H1 (cell line): Measurements from ENCODE around the gene AGAP3. TPM values are rescaled to one million over a fixed set of nuclear protein-coding genes. Genes with fewer than 3 reads are reported as not detected.

Source experiments
- CTCF ChIA-PET: fragments of 300-600 bp; sonication (Branson Sonifier 250); formaldehyde crosslinking; loops from one replicate; lab custom pipeline; 2021; ENCODE audit not compliant: partially characterized antibody; lab: Charles Lee
- POLR2A ChIA-PET: fragments of 300-600 bp; sonication (Branson Sonifier 250); formaldehyde crosslinking; loops from one replicate; lab custom pipeline; 2021; ENCODE audit warnings: inconsistent platforms; ENCODE audit not compliant: partially characterized antibody; lab: Charles Lee
- DNase-seq, 2 experiments: peaks; one replicate each; pipeline versions ENCODE4 v3.0.0 to v3.0.0-alpha.2; 2010 to 2022; ENCODE audit warnings: low spot score in 2 of 2, low read depth in 1 of 2, mixed read lengths in 1 of 2
- FAIRE-seq: peaks from 2 replicates; lab custom pipeline; 2011; peaks lifted over from hg19 to GRCh38; lab: Jason Lieb, UNC
- H2AFZ ChIP-seq: 2 replicates; pipeline ENCODE4 v1.8.1; 2012; ENCODE audit warnings: low read length, inconsistent platforms
- H2AK5ac ChIP-seq: 2 replicates; pipeline ENCODE4 v1.6.1; 2013; ENCODE audit warnings: low read depth, low read length
- H2BK120ac ChIP-seq: replicated peaks from 2 replicates; pipeline ENCODE3; 2013; ENCODE audit warnings: low read depth, low read length, inconsistent platforms
- H2BK12ac ChIP-seq: 2 replicates; pipeline ENCODE4 v1.6.1; 2013; ENCODE audit warnings: low read depth, low read length
- H2BK15ac ChIP-seq: 2 replicates; pipeline ENCODE4 v1.6.1; 2013; ENCODE audit warnings: low read length
- H2BK20ac ChIP-seq: 2 replicates; pipeline ENCODE4 v1.6.1; 2013; ENCODE audit warnings: low read length
- H2BK5ac ChIP-seq: 2 replicates; pipeline ENCODE4 v1.6.1; 2013; ENCODE audit warnings: low read depth, low read length
- H3K14ac ChIP-seq: 2 replicates; pipeline ENCODE4 v1.6.1; 2013; ENCODE audit warnings: inconsistent platforms; ENCODE audit not compliant: insufficient read length
- H3K18ac ChIP-seq: 2 replicates; pipeline ENCODE4 v1.6.1; 2013; ENCODE audit warnings: low read length; ENCODE audit errors: extremely low read depth
- H3K23ac ChIP-seq: 2 replicates; pipeline ENCODE4 v1.6.1; 2013; ENCODE audit warnings: inconsistent platforms; ENCODE audit not compliant: insufficient read length
- H3K23me2 ChIP-seq: 2 replicates; pipeline ENCODE4 v1.6.1; 2013; ENCODE audit warnings: low read depth, low read length
- H3K27ac ChIP-seq: 2 replicates; pipeline ENCODE4 v1.6.1; 2011; ENCODE audit warnings: low read depth, low read length, inconsistent platforms
- H3K27me3 ChIP-seq, 4 experiments: replicated peaks in 1 of 4; 1 replicate in 1 of 4; 2 replicates in 3 of 4; pipeline versions ENCODE4 v1.6.1 to v1.8.1; 2011 to 2013; ENCODE audit warnings: low read length in 3 of 4, mild to moderate bottlenecking in 3 of 4, inconsistent platforms in 2 of 4, mixed read lengths in 2 of 4, moderate library complexity in 1 of 4; ENCODE audit not compliant: control insufficient read depth in 3 of 4, insufficient read depth in 3 of 4; ENCODE audit errors: extremely low read depth in 1 of 4
- H3K36me3 ChIP-seq, 4 experiments: 2 replicates each; pipeline versions ENCODE4 v1.6.1 to v1.8.1; 2011 to 2013; ENCODE audit warnings: mild to moderate bottlenecking in 4 of 4, low read length in 3 of 4, moderate library complexity in 2 of 4, control low read depth in 1 of 4, inconsistent platforms in 1 of 4; ENCODE audit not compliant: insufficient read depth in 4 of 4, control insufficient read depth in 2 of 4
- H3K4ac ChIP-seq: replicated peaks from 2 replicates; pipeline ENCODE3; 2013; ENCODE audit warnings: low read length, low read depth, mixed read lengths, inconsistent platforms; ENCODE audit not compliant: insufficient read length
- H3K4me1 ChIP-seq, 4 experiments: replicated peaks in 1 of 4; 1 replicate in 1 of 4; 2 replicates in 3 of 4; pipeline versions ENCODE4 v1.6.1 to v1.8.1; 2011 to 2013; ENCODE audit warnings: low read length in 3 of 4, inconsistent platforms in 2 of 4, mixed read lengths in 1 of 4; ENCODE audit not compliant: insufficient read depth in 4 of 4, control insufficient read depth in 3 of 4
- H3K4me2 ChIP-seq, 2 experiments: 2 replicates each; pipeline versions ENCODE4 v1.6.1 to v1.8.1; 2011 to 2013; ENCODE audit warnings: low read depth in 2 of 2, low read length in 2 of 2, control low read depth in 1 of 2, inconsistent platforms in 1 of 2, mild to moderate bottlenecking in 1 of 2; ENCODE audit not compliant: insufficient read depth in 1 of 2
- H3K4me3 ChIP-seq, 4 experiments: fragments of 200-600, 300-600 bp in 1 of 4; sonication (generic), shearing (Covaris generic), sonication (Bioruptor Twin) in 1 of 4; 2 replicates each; pipeline versions ENCODE4 v1.5.1 to v1.8.1; 2011 to 2016; ENCODE audit warnings: low read length in 4 of 4, low read depth in 3 of 4, control low read depth in 2 of 4, inconsistent platforms in 2 of 4, mild to moderate bottlenecking in 2 of 4, mixed read lengths in 1 of 4, moderate library complexity in 1 of 4; ENCODE audit not compliant: insufficient read depth in 2 of 4; ENCODE audit errors: extremely low read depth in 1 of 4
- H3K56ac ChIP-seq: replicated peaks from 2 replicates; pipeline ENCODE3; 2013; ENCODE audit warnings: low read depth, mild to moderate bottlenecking, mixed read lengths, low read length, inconsistent platforms; ENCODE audit not compliant: insufficient read length
- H3K79me1 ChIP-seq: 2 replicates; pipeline ENCODE4 v1.6.1; 2013; ENCODE audit warnings: low read depth, low read length, control low read depth
- H3K79me2 ChIP-seq, 2 experiments: 2 replicates each; pipeline versions ENCODE4 v1.6.1 to v1.8.1; 2012 to 2013; ENCODE audit warnings: low read length in 2 of 2, mild to moderate bottlenecking in 2 of 2, inconsistent platforms in 1 of 2; ENCODE audit not compliant: insufficient read depth in 2 of 2, control insufficient read depth in 1 of 2
- H3K9ac ChIP-seq, 4 experiments: replicated peaks in 1 of 4; 1 replicate in 1 of 4; 2 replicates in 3 of 4; pipeline versions ENCODE4 v1.6.1 to v1.8.1; 2011 to 2013; ENCODE audit warnings: low read depth in 3 of 4, low read length in 3 of 4, control low read depth in 2 of 4, mild to moderate bottlenecking in 2 of 4, moderate library complexity in 2 of 4, inconsistent platforms in 1 of 4; ENCODE audit errors: extremely low read depth in 1 of 4
- H3K9me3 ChIP-seq, 2 experiments: 2 replicates each; pipeline versions ENCODE4 v1.6.1 to v1.8.1; 2012 to 2013; ENCODE audit warnings: mild to moderate bottlenecking in 2 of 2, moderate library complexity in 2 of 2, control low read depth in 1 of 2, inconsistent platforms in 1 of 2, low read depth in 1 of 2, low read length in 1 of 2, mixed read lengths in 1 of 2; ENCODE audit not compliant: insufficient read depth in 2 of 2
- H4K20me1 ChIP-seq, 2 experiments: replicated peaks in 1 of 2; 2 replicates each; pipeline versions ENCODE3 to v1.8.1; 2011 to 2013; ENCODE audit warnings: inconsistent platforms in 2 of 2, low read length in 2 of 2, mild to moderate bottlenecking in 1 of 2; ENCODE audit not compliant: insufficient read depth in 2 of 2, control insufficient read depth in 1 of 2
- H4K5ac ChIP-seq: 2 replicates; pipeline ENCODE4 v1.6.1; 2013; ENCODE audit warnings: low read length, low read depth, mixed read lengths, inconsistent platforms; ENCODE audit not compliant: insufficient read length
- H4K8ac ChIP-seq: 2 replicates; pipeline ENCODE4 v1.8.0; 2013; ENCODE audit warnings: mild to moderate bottlenecking, moderate library complexity, low read length, inconsistent platforms; ENCODE audit not compliant: insufficient read depth; ENCODE audit errors: extremely low read depth
- H4K91ac ChIP-seq: replicated peaks from 2 replicates; pipeline ENCODE3; 2013; ENCODE audit warnings: low read length, mixed read lengths, inconsistent platforms; ENCODE audit not compliant: insufficient read length
- FOSL1 ChIP-seq: IDR thresholded peaks from 2 replicates; pipeline ENCODE4 v1.6.1; 2011; ENCODE audit warnings: mild to moderate bottlenecking, low read depth, low read length, moderate library complexity; ENCODE audit not compliant: insufficient read depth
- HDAC2 ChIP-seq, 2 experiments: fragments of 300-600 bp in 1 of 2; sonication (generic) in 1 of 2; IDR thresholded peaks; 2 replicates each; pipeline ENCODE4 v1.6.1; 2011 to 2012; ENCODE audit warnings: low read depth in 2 of 2, low read length in 2 of 2, mild to moderate bottlenecking in 2 of 2, moderate library complexity in 2 of 2, borderline replicate concordance in 1 of 2, inconsistent platforms in 1 of 2
- KDM5A ChIP-seq: fragments of 200-600 bp; IDR thresholded peaks from 2 replicates; pipeline ENCODE4 v1.7.1; 2012; ENCODE audit warnings: mild to moderate bottlenecking, low read length, inconsistent platforms, mixed read lengths
- MAFK ChIP-seq: IDR thresholded peaks from 2 replicates; pipeline ENCODE4 v1.6.1; 2012; ENCODE audit warnings: low read depth, mild to moderate bottlenecking, improper control_type of control experiment, low read length
- NANOG ChIP-seq: IDR thresholded peaks from 2 replicates; pipeline ENCODE4 v1.6.1; 2011; ENCODE audit warnings: low read length, low read depth, mild to moderate bottlenecking, inconsistent platforms; ENCODE audit not compliant: insufficient read depth, poor library complexity, severe bottlenecking
- POU5F1 ChIP-seq: IDR thresholded peaks from 2 replicates; pipeline ENCODE4 v1.6.1; 2011; ENCODE audit warnings: low read depth, mild to moderate bottlenecking, low read length, moderate library complexity
- RAD21 ChIP-seq, 2 experiments: IDR thresholded peaks in 1 of 2; conservative IDR thresholded peaks in 1 of 2; 2 replicates each; pipeline ENCODE4 v1.6.1; 2011; ENCODE audit warnings: low read depth in 2 of 2, low read length in 2 of 2, improper control_type of control experiment in 1 of 2, inconsistent platforms in 1 of 2, mild to moderate bottlenecking in 1 of 2, moderate library complexity in 1 of 2
- RBBP5 ChIP-seq: IDR thresholded peaks from 2 replicates; pipeline ENCODE4 v1.7.1; 2012; ENCODE audit warnings: low read depth, mild to moderate bottlenecking, inconsistent platforms, low read length, moderate library complexity, borderline replicate concordance
- RXRA ChIP-seq: IDR thresholded peaks from 2 replicates; pipeline ENCODE4 v1.6.1; 2011; ENCODE audit warnings: low read depth, mild to moderate bottlenecking, low read length, moderate library complexity; ENCODE audit not compliant: insufficient read depth
- SP1 ChIP-seq: IDR thresholded peaks from 2 replicates; pipeline ENCODE4 v1.6.1; 2011; ENCODE audit warnings: low read depth, low read length
- SP4 ChIP-seq: IDR thresholded peaks from 2 replicates; pipeline ENCODE4 v1.6.1; 2012; ENCODE audit warnings: low read length, inconsistent platforms
- WGBS, 2 experiments: shearing (Covaris generic) in 1 of 2; methylation state at CpG; one replicate each; pipeline versions ENCODE4 v1.1.6 to v1.1.7; 2013 to 2015; ENCODE audit warnings: low lambda C conversion rate in 2 of 2, mixed read lengths in 2 of 2, inconsistent platforms in 1 of 2, low coverage in 1 of 2, missing lambda C conversion rate in 1 of 2; ENCODE audit not compliant: insufficient replicate concordance in 2 of 2, insufficient coverage in 1 of 2, insufficient read length in 1 of 2; ENCODE audit errors: extremely low coverage in 1 of 2, missing lambda C conversion rate in 1 of 2; 5-methylcytosine and 5-hydroxymethylcytosine counted together
- polyA plus RNA-seq, 7 experiments: library from polyadenylated mRNA; depleted of rRNA in 3 of 7; stranded (reverse) in 5 of 7; unstranded in 2 of 7; fragments of >200 nt in 5 of 7; fragments of 200-250 nt in 2 of 7; gene quantifications; 1 replicate in 5 of 7; 2 replicates in 1 of 7; 4 replicates in 1 of 7; pipeline versions ENCODE4 v1.2.1 to v1.2.3, GENCODE V29; 2011 to 2013; ENCODE audit warnings: missing spikeins in 2 of 7, mixed read lengths in 2 of 7
- total RNA-seq: library from RNA; stranded (reverse); fragmentation: NEBNext Ultra II Directional; extraction: Animal tissue kit (Norgen Biotek cat#: 25700); gene quantifications from 2 replicates; pipeline ENCODE4 v1.2.1, GENCODE V29; 2021
- TF ChIP-seq, protein P1 (sequence below): IDR thresholded peaks from 2 replicates; pipeline ENCODE4 v1.6.1; 2011; ENCODE audit warnings: low read length, improper control_type of control experiment

AGAP3 gene
- total and polyA plus RNA-seq, 2 of the 8 experiments (the other 6 are each of a cell fraction or from before 2014, with no cell fraction given), result 66.4 to 120 TPM

DNA sequence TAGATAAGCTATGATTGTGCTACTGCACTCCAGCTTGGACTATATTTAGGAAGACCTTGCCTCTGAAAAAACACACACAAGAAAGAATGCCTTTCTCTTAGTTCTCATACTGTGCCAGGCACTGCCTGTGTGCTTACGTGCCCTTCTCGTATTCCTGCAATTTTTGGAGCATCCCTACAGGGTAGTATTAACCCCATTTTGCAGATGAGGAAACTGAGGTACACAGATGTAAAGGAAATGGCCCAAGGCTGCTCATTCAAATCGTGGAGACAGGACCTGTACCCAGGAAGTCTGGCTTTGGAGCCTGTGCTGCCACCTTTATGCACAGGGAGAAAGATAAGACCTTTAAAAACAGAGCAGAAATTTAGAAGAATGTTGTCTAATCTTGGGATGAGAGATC is 16.7 kb downstream of the AGAP3 start:
- no peak overlapping the region for H3K56ac ChIP-seq
- H2BK5ac ChIP-seq, result 0 out of 2 replicates have a peak overlapping the region, but pooled peaks have one; percentile 76
- DNase-seq (no peak), FAIRE-seq (no peak)
- peak overlapping the region; percentile 40; the same call in 1 of the 2 replicates for H2BK15ac ChIP-seq
- peaks cover 0 to 39% of the 10 kb centered on the region in 2 experiments; a peak in 1 of 4 replicates for H3K79me2 ChIP-seq
- H3K18ac ChIP-seq, result no peak overlapping the region
- H3K4me3 ChIP-seq, result no peak overlapping the region
- 86% methylated on average over 3 of the region's 3 CpGs; no CpG with 5 or more reads in 1 of the 2 experiments for WGBS, 2 experiments
- H4K91ac ChIP-seq, result no peak overlapping the region
- peaks cover 2 to 31% (median 16%) of the 10 kb centered on the region in 4 experiments for H3K4me1 ChIP-seq
- H2AFZ ChIP-seq, result no peak overlapping the region
- H3K9me3 ChIP-seq, result no peaks in the 10 kb centered on the region
- ChIA-PET CTCF (interaction anchor here (1.2 to 22.4 kb wide), 4 partner anchors 9 to 40 kb away, joined by 3 to 448 read pairs (median 20); partner anchors contain the start of genes AGAP3 and TMUB1), POLR2A (interaction anchor here (0.8 to 1.0 kb wide), 2 partner anchors 20 to 50 kb away, joined by 4 to 5 read pairs; partner anchors contain the start of gene TMUB1)
- H3K27me3 ChIP-seq, result no peaks in the 10 kb centered on the region
- H2BK12ac ChIP-seq, result no peak overlapping the region
- H3K23me2 ChIP-seq, result no peaks in the 10 kb centered on the region; the same call in 1 of the 2 replicates
- H3K23ac ChIP-seq, result no peak overlapping the region
- H4K5ac ChIP-seq, result no peak overlapping the region
- H3K4me2 ChIP-seq, result no peak overlapping the region; a peak in 1 of 4 replicates
- peaks cover 6 to 28% of the 10 kb centered on the region in 2 experiments for H4K20me1 ChIP-seq
- H3K36me3 ChIP-seq, result no peaks in the 10 kb centered on the region
- no peak overlapping the region for H2BK20ac ChIP-seq
- no peak overlapping the region for H4K8ac ChIP-seq
- no peak overlapping the region for H3K27ac ChIP-seq
- H3K14ac ChIP-seq, result no peak overlapping the region
- H2BK120ac ChIP-seq, result no peak overlapping the region
- H3K9ac ChIP-seq, result no peak overlapping the region
- peaks cover 12% of the 10 kb centered on the region for H3K79me1 ChIP-seq
- no peak overlapping the region for H3K4ac ChIP-seq
- H2AK5ac ChIP-seq, result no peak overlapping the region
- TF ChIP-seq FOSL1 (no peak), NANOG (no peak), SP1 (no peak), RXRA (no peak), KDM5A (no peak), MAFK (no peak), RBBP5 (no peak), SP4 (no peak), RAD21 (IDR thresholded peaks at IDR 0.05 in 1 of 2, conservative IDR thresholded peaks at IDR 0.05 in 1 of 2; ENCODE audit: low read depth in 2 of 2, low read length in 2 of 2) (no peak), HDAC2 (IDR thresholded peaks at IDR 0.05; ENCODE audit: borderline replicate concordance in 1 of 2, low read depth in 2 of 2, low read length in 2 of 2) (no peak), POU5F1 (no peak)
- TF ChIP-seq, protein P1, sequence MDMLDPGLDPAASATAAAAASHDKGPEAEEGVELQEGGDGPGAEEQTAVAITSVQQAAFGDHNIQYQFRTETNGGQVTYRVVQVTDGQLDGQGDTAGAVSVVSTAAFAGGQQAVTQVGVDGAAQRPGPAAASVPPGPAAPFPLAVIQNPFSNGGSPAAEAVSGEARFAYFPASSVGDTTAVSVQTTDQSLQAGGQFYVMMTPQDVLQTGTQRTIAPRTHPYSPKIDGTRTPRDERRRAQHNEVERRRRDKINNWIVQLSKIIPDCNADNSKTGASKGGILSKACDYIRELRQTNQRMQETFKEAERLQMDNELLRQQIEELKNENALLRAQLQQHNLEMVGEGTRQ, result no peak
